Activated T-helper 1 cell treated with Interleukin-2 at 50 U/mL for 16 hours (primary cell): ENCODE data around the gene CACNA1D.
"Not testable (repeated sequence)": the region's sequence is repeated elsewhere in the genome, so short reads cannot be mapped to it uniquely, and the experiment has no call there.

Source experiments
- DNase-seq: peaks from one replicate; pipeline ENCODE4 v3.0.0-alpha.2; 2020; ENCODE audit warnings: low read depth

The CACNA1D gene

GRCh38 chr3:53530205-53530604 lies 35.8 kb downstream of the CACNA1D start:
- DNase-seq, result no peak

DNA sequence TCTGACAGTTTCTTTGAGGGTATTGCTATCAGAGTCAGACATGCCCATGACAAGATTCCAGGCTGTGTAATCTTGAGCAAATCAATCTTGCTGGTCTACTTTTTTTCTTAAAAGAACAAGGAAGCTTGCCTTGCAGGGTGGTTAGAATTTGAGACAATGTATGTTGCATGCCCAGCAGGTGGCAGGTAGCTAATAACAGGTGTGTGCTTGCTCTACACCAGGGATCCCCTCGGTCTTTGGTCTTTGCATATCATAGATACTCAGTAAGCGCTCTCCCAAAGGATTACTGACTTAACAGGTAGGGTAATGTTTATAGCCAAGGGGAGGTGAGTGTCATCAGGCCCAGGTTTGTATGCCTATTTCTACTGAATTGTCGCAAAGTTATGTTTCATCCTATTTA lies 37.3 kb downstream of the CACNA1D start:
- no peak for DNase-seq

- DNase-seq, result no peak
Observed at GRCh38 chr3:53533472-53533871, 39.1 kb downstream of the CACNA1D start.

DNA sequence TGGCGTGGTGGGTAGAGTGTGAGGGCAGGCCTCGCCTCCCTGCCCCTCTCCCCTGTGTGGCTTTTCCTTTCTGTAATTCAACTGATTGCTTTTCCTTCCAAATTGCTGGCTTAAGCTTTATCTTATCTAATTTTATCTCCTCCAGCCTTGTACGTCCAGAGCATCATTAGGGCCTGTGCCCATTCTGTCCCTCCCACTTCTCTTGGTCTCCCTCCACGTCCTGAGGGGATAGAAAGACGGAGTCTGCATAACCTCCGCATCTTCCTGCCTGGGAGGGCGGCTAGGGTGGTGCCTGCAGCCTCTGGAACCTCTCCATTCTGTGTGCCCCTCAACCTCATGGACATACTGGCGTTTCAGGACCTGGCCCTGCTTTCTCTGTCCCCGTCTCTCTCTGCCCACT lies 39.8 kb downstream of the CACNA1D start:
- no peak for DNase-seq

- DNase-seq, result no peak
Observed at GRCh38 chr3:53534676-53535400, 40.4 kb downstream of the CACNA1D start.

DNA sequence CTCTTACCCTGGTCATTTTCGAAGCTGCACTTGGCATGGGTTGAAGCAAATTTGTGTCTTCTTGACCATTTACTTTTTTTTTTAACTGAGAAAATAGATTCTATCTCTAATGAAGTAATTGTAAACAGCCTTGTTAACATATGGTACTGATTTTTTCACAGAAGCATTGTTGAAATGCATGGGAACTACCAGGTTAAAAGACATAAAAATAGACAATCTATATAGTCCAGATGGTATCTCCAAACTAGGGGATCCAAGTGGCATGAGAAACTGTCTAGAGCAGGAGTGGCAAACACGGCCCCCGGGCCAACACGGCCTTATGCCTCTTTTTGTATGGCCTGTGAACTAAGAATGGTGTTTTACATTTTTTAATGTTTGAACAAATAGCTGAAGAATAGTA lies 41.9 kb downstream of the CACNA1D start:
- DNase-seq, result no peak

- no peak for DNase-seq
Observed at GRCh38 chr3:53544357-53544756, 49.9 kb downstream of the CACNA1D start.

- no peak for DNase-seq
Observed at GRCh38 chr3:53545310-53545995, 51.0 kb downstream of the CACNA1D start.

- no peak for DNase-seq
Observed at GRCh38 chr3:53545996-53546359, 51.6 kb downstream of the CACNA1D start.

GRCh38 chr3:53547327-53547726 lies 52.9 kb downstream of the CACNA1D start:
- DNase-seq, result no peak

DNA sequence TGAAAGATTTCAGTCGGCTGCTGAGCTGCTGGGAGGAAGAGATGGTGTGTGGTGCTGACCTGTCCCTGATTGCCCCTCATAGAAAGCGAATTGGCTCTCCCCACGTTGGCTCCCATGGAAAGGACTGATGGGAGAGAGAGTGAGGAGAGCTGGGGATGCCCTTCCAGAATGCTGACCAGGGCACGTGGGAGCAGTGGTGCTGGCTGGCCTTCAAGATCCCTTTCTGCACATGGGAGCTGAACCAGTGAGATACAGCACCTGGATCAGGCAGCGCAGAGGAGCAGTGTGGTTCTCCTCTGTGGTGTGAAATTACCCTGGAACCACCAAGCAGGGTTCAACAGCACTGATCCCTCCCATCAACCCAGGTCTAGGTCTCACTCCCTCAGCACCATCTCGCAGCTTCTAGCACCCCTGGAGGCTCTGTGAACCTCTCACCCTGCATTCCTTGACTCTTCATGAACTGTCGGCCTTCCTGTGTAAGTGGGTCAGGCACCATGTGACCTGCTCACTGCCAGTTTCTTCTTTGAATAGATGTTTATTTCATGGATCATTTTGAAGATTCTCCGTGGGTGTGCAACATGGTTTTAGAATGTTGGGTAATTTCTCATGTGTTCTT lies 55.7 kb downstream of the CACNA1D start:
- no peak for DNase-seq

DNA sequence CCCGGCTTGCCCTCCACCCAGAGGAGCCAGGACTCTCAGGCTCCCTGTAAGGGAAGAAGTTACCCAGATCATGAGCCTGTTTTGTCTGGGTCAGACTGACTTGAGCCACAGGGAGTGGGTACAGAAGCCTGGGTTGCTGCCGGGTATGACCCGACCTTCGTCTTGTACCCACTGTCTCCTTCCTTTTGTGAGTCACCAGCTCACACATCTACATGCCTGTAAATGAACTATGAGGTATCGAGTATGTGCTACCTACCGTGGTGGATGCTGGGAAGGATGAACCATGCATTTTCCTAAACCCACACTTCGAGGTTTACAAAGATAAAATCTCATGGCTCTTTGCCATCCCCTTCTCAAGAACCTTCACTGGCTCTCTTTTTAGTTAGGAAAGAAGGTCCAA lies 56.9 kb downstream of the CACNA1D start:
- no peak for DNase-seq

GRCh38 chr3:53552730-53553129 lies 58.3 kb downstream of the CACNA1D start:
- no peak for DNase-seq

DNA sequence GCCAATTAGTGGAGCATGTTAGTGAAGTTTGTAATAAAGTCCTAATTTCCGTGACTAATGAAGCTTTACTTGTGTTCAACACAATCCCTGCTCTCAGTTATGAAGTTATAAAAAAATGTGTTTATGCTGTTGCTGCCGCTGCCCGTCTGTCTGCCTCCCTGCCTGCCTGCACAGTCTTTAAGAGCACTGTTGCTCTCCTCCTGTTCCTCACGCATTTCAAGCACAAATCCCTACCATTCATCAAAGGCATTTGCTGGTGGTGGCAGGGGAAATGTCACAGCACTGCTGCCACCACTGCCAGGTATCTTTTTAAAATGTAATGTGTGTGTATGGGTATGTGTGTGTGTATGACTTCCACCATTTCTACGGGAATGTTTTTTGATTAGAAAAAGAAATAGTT lies 58.8 kb downstream of the CACNA1D start:
- DNase-seq, result no peak

DNA sequence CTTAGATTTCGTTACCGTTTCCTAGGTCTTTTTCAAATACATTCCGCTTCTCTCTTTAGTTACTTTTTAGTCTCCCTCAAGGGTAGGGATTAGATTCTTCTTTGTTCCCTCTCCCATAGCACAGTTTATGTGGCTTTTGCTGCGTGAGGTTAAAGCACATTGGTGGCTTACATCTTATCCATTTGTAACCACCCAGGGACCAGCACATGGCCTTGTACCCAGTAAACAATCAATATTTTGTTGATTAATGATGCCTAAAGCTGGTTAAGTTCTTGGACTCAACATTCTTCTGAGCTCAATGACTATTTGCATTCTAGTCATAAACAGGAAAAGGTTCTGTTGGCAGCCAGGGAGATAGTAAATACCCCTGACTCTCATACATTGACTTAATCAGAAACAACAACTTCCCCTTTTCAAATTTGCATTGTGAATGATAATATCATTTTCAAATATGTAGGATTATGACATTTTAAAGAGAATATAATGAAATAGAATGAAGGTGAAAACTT lies 60.2 kb downstream of the CACNA1D start:
- no peak for DNase-seq

DNA sequence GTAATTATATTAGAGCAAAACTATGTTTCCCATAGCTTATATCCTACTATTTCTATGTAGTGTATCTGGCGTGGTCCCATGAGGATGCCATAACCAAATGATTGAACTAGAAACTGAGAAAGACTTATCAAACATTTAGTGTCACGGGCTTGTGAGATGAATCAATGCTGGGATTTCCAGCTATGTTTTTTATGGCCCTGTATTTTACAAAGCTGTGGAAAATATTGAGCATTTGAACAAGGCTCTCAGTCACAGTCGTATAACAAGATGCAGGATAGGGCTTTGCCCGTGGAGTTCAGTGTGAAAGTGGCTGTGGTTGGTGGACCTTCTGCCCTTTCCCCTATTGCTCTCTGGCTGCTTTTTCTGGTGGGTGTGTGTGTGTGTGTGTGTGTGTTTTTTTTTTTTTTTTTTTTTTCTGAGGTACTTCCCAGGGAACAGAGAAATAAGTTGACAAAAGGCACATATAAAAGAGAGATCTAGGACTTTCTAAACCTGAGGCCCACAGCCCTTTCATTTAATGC lies 60.7 kb downstream of the CACNA1D start:
- DNase-seq, result no peak

- DNase-seq, result no peak
Observed at GRCh38 chr3:53566461-53567145, 72.2 kb downstream of the CACNA1D start.

- no peak for DNase-seq
Observed at GRCh38 chr3:53570081-53570480, 75.7 kb downstream of the CACNA1D start.

GRCh38 chr3:53570709-53571108 lies 76.3 kb downstream of the CACNA1D start:
- DNase-seq, result no peak

GRCh38 chr3:53571264-53571663 lies 76.9 kb downstream of the CACNA1D start:
- DNase-seq, result no peak

DNA sequence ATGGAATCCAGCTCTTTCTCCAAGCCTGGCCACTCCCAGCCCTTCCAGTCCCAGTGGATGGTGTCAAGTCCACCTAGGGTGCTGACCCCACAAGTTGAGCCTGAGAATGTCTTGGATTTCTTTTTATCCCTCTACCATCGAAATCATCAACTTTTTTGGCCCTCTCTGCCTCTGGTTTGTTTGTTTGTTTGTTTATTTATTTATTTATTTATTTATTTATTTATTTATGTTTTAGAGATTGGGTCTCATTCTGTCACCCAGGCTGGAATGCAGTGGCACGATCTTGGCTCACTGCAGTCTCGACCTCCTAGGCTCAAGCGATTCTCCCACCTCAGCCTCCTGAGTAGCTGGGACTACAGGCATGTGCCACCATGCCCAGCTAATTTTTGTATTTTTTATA lies 77.8 kb downstream of the CACNA1D start:
- DNase-seq, result not testable (repeated sequence)

DNA sequence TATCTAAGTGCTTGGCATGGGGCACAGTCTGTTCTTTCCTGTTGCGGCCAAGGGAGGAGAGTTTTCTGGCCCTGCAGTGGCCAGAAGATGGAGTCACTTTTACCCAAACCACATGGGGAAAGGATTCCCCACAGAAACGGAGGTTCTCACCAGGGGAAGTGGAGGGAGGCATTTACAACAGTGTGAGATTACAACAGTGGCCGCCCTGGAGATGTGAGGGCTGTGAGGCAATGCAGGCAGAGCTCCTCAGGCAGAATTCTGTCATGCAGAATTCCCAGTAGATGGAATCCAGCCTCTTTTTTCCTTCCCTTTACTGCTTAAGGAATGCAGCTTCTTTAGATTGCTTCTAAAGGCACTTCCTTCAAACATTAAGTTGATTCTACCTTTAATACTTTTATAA lies 83.1 kb downstream of the CACNA1D start:
- DNase-seq, result no peak
